Measurements from ENCODE around the gene URGCP.
A peak's percentile ranks its signal among the peaks of the same experiment; 100 is the strongest.
"Not testable (repeated sequence)": the region's sequence is repeated elsewhere in the genome, so short reads cannot be mapped to it uniquely, and the experiment has no call there.

The URGCP gene

GRCh38 chr7:43915907-43916306 lies 9.5 kb upstream of the URGCP start:
- DNase-seq: no peak

- DNase-seq: no peak
Measured at GRCh38 chr7:43914795-43915194, 8.4 kb upstream of the URGCP start.

- peak; percentile 6 to 35 for DNase-seq
Measured at GRCh38 chr7:43905956-43906330, 453 bp downstream of the URGCP start.

GRCh38 chr7:43905209-43905946 lies 1.0 kb downstream of the URGCP start:
- DNase-seq: no peak

- no peak for DNase-seq
Measured at GRCh38 chr7:43904533-43905208, 1.7 kb downstream of the URGCP start.

GRCh38 chr7:43902542-43903054 lies 3.8 kb downstream of the URGCP start:
- no peak for DNase-seq

GRCh38 chr7:43898571-43898970 lies 7.8 kb downstream of the URGCP start:
- DNase-seq: not testable (repeated sequence)

GRCh38 chr7:43895847-43896415 lies 10.5 kb downstream of the URGCP start:
- no peak for DNase-seq

GRCh38 chr7:43891069-43891955 lies 15.1 kb downstream of the URGCP start:
- no peak for DNase-seq

- DNase-seq: no peak
Measured at GRCh38 chr7:43890468-43890867, 15.9 kb downstream of the URGCP start.

GRCh38 chr7:43888993-43889945 lies 17.1 kb downstream of the URGCP start:
- no peak for DNase-seq

- no peak for DNase-seq
Measured at GRCh38 chr7:43884617-43885016, 21.8 kb downstream of the URGCP start.

- DNase-seq: no peak
Measured at GRCh38 chr7:43884209-43884608, 22.2 kb downstream of the URGCP start.

GRCh38 chr7:43880596-43880995 lies 25.8 kb downstream of the URGCP start:
- no peak for DNase-seq

GRCh38 chr7:43879477-43879876 lies 26.9 kb downstream of the URGCP start:
- no peak for DNase-seq

GRCh38 chr7:43878867-43879266 lies 27.5 kb downstream of the URGCP start:
- no peak for DNase-seq

GRCh38 chr7:43877968-43878864 lies 28.2 kb downstream of the URGCP start:
- no peak for DNase-seq

- DNase-seq: no peak
Measured at GRCh38 chr7:43876976-43877745, 29.2 kb downstream of the URGCP start.

- no peak for DNase-seq
Measured at GRCh38 chr7:43876241-43876640, 30.2 kb downstream of the URGCP start.

GRCh38 chr7:43873300-43873699 lies 33.1 kb downstream of the URGCP start:
- DNase-seq: no peak

Measured in NCI-H524 (cell line).